Measurements from ENCODE around the gene ZNF48.

The ZNF48 gene

GRCh38 chr16:30377050-30377811 lies 18.0 kb upstream of the ZNF48 start:
- TF ChIP-seq CSDC2 (CRISPR knock-in tag; IDR thresholded peaks at IDR 0.05) (no peak), ARNTL (CRISPR knock-in tag; IDR thresholded peaks at IDR 0.05; ENCODE audit: borderline replicate concordance, low read depth) (no peak), ISL1 (CRISPR knock-in tag; IDR thresholded peaks at IDR 0.05) (no peak), CSRNP3 (CRISPR knock-in tag; IDR thresholded peaks at IDR 0.05) (no peak), ZC3H10 (CRISPR knock-in tag; IDR thresholded peaks at IDR 0.05) (no peak), BACH2 (CRISPR knock-in tag; IDR thresholded peaks at IDR 0.05; ENCODE audit: borderline replicate concordance) (no peak), GLIS3 (CRISPR knock-in tag; IDR thresholded peaks at IDR 0.05) (no peak), POU6F1 (CRISPR knock-in tag; IDR thresholded peaks at IDR 0.05; ENCODE audit: borderline replicate concordance, low read depth) (no peak), TOX (CRISPR knock-in tag; IDR thresholded peaks at IDR 0.05; ENCODE audit: borderline replicate concordance) (no peak), ZFP30 (CRISPR knock-in tag; IDR thresholded peaks at IDR 0.05) (no peak)
- ATAC-seq = no peak

GRCh38 chr16:30377812-30378235 lies 17.4 kb upstream of the ZNF48 start:
- TF ChIP-seq PATZ1 (CRISPR knock-in tag; IDR thresholded peaks at IDR 0.05; ENCODE audit: borderline replicate concordance) (0 out of 2 replicates have a peak, but pooled peaks have one; percentile 9), ZNF8 (CRISPR knock-in tag; IDR thresholded peaks at IDR 0.05) (peak; percentile 13; the same call in 1 of the 2 replicates), GLIS3 (CRISPR knock-in tag; IDR thresholded peaks at IDR 0.05) (0 out of 2 replicates have a peak, but pooled peaks have one; percentile 26), ZNF565 (CRISPR knock-in tag; conservative IDR thresholded peaks at IDR 0.05; ENCODE audit: low read depth) (no peak), CSDC2 (CRISPR knock-in tag; IDR thresholded peaks at IDR 0.05) (peak; percentile 63; the same call in 1 of the 2 replicates), ESRRG (CRISPR knock-in tag; IDR thresholded peaks at IDR 0.05) (no peak), ARNTL (CRISPR knock-in tag; IDR thresholded peaks at IDR 0.05; ENCODE audit: borderline replicate concordance, low read depth) (no peak), ZNF70 (CRISPR knock-in tag; IDR thresholded peaks at IDR 0.05) (no peak)
- peak; percentile 62 for ATAC-seq

- TF ChIP-seq TOX (CRISPR knock-in tag; IDR thresholded peaks at IDR 0.05; ENCODE audit: borderline replicate concordance) (no peak), CREB5 (CRISPR knock-in tag; IDR thresholded peaks at IDR 0.05; ENCODE audit: low read depth) (no peak), ZFP3 (CRISPR knock-in tag; IDR thresholded peaks at IDR 0.05) (no peak), SNAI2 (CRISPR knock-in tag; IDR thresholded peaks at IDR 0.05) (no peak)
- ATAC-seq = peak; percentile 97
Observed at GRCh38 chr16:30378236-30379157, 16.7 kb upstream of the ZNF48 start.

GRCh38 chr16:30379158-30379783 lies 15.9 kb upstream of the ZNF48 start:
- no peak for ATAC-seq
- TF ChIP-seq TSHZ2 (CRISPR knock-in tag; IDR thresholded peaks at IDR 0.05) (no peak), PPARA (CRISPR knock-in tag; IDR thresholded peaks at IDR 0.05; ENCODE audit: borderline replicate concordance) (no peak), PATZ1 (CRISPR knock-in tag; IDR thresholded peaks at IDR 0.05; ENCODE audit: borderline replicate concordance) (no peak), OSR1 (CRISPR knock-in tag; IDR thresholded peaks at IDR 0.05) (no peak), RARB (CRISPR knock-in tag; IDR thresholded peaks at IDR 0.05) (no peak)

Data from SK-N-SH treated with all-trans-retinoic acid at 6 μM for 48 hours (cell line).